ENCODE results near the gene POU2F1. TPM values are rescaled to one million over a fixed set of nuclear protein-coding genes. Genes with fewer than 3 reads are reported as not detected.

The POU2F1 gene
- total RNA-seq, result 10 to 100 TPM; 20.6 to 36.6 (median 23.3) TPM
- polyA plus RNA-seq, result 10 to 100 TPM in 1 of 2 donors, 1 to 10 TPM in 1; 9.1 to 13.4 TPM
- total RNA-seq, result 51.7 reads per million, percentile 72 among the genes with 10 or more reads in this experiment

DNA sequence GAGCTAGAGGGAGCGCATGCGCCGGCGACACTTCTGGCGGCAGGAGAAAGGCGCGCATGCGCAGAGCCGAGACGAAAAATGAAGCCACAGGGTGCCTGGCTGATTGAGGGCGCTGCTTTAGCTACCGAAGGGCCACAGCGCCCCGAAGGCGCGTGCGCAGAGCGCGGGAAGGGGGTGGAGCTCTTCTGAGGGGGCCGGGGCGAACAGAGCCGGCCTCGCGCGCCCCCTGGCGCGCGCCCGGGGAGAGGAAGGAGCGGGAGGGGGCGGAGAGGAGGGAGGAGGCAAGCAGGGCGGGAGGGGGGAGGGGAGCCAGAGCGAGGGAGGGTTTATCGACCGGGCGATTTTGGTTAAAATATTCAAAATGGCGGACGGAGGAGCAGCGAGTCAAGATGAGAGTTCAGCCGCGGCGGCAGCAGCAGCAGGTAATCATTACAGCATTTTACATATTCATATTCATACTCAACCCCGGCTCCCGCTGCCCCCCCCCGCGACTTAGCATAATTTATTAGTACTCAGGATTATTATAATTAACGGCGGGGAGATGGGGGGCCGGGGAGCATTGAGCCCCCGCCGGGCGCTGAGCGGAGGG lies at the start of gene POU2F1:
Gene POU2F1, plus strand, starts transcription at position 350 of the 589 bp plus-strand sequence. Its CDS starts 12 bp downstream, at position 362.
- peaks cover 0 to 13% (median 0%) of the 10 kb centered on the region in 11 donors for H3K9me3 Mint-ChIP-seq

DNA sequence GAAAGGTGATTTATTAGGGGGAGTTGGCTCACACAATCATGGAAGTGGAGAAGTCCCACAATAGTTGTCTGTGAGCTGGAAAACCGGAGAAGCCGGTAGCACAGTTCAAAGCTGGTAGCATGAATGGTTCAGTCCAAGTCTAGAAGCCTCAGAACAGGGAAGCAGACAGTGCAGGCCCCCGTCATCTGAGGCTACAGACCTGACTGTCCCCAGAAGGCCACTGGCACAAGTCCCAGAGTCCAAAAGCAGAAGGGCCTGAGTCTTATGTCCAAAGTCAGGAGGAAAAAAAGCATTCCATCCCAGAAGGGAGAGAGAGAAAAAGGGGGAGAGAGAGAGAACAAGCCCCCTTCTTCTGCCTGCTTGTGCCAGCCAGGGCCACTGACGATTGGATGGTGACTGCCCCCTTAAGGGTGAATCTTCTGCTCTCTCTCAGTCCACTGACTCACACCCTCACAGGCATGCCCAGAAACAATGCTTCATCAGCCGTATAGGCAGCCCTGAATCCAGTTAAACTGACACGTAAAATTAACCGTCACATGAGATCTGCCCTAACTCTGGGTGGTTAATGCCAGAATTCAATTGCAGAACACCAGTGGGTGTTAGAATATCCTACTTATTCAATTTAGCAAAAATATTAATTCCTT lies 49.3 kb upstream of the POU2F1 start:
- POLR2A ChIA-PET, result no interaction called here
- ATAC-seq, result no peak

More for the DNA sequence above, at the start of gene POU2F1:
- Histone ChIP-seq H3K4me3 (ENCODE audit: low read length) (peak within 1 kb of the TSS; percentile 90), H3K36me3 (ENCODE audit: control insufficient read depth in 2 of 3, insufficient read depth in 3 of 3, low read length in 3 of 3) (peaks cover 0 to 6% (median 0%) of the 10 kb centered on the region in 3 experiments), H3K4me1 (ENCODE audit: control insufficient read depth in 2 of 2, insufficient read depth in 2 of 2, low read length in 2 of 2) (peaks cover 11 to 20% of the 10 kb centered on the region in 2 donors), H3K27ac (ENCODE audit: low read depth, low read length) (peak within 1 kb of the TSS; percentile 83), H3K9me3 (ENCODE audit: control insufficient read depth in 2 of 3, low read length in 3 of 3) (no peaks in the 10 kb centered on the region), H3K27me3 (ENCODE audit: control insufficient read depth in 2 of 2, insufficient read depth in 2 of 2, low read length in 2 of 2) (no peaks in the 10 kb centered on the region)
- ATAC-seq (peak; percentile 91), DNase-seq (peak; percentile 97 to 99 (median 98))
- ChIA-PET CTCF (interaction anchor here (0.6 to 2.2 kb wide), 21 partner anchors 8 to 1391 kb away, joined by 3 to 8 read pairs (median 4); partner anchors contain the start of gene CREG1), POLR2A (interaction anchor here (0.6 to 5.0 kb wide), 22 partner anchors 8 to 715 kb away, joined by 3 to 30 read pairs (median 4); partner anchors contain the start of genes CD247, CREG1, GPA33 and POGK)
- H3K27me3 Mint-ChIP-seq, result peaks cover 0 to 3% (median 0%) of the 10 kb centered on the region in 5 donors
- peak within 1 kb of the TSS; percentile 87 to 98 (median 96) for H3K4me3 Mint-ChIP-seq
- H3K4me1 Mint-ChIP-seq, result peaks cover 28 to 48% (median 42%) of the 10 kb centered on the region in 7 donors
- peak within 1 kb of the TSS; percentile 92 to 99 (median 98) for H3K27ac Mint-ChIP-seq
- intact Hi-C loops (cut with micrococcal nuclease), result loop anchor here (1.0 to 10.0 kb wide), 26 partner anchors 47 to 1590 kb away; partner anchors contain the start of genes ILDR2 (in 2 of the 2), MGST3 (in 2 of the 2), POGK (in 2 of the 2) and TADA1 (in 2 of the 2)
- H3K36me3 Mint-ChIP-seq, result peaks cover 0 to 8% (median 3%) of the 10 kb centered on the region in 5 donors

DNA sequence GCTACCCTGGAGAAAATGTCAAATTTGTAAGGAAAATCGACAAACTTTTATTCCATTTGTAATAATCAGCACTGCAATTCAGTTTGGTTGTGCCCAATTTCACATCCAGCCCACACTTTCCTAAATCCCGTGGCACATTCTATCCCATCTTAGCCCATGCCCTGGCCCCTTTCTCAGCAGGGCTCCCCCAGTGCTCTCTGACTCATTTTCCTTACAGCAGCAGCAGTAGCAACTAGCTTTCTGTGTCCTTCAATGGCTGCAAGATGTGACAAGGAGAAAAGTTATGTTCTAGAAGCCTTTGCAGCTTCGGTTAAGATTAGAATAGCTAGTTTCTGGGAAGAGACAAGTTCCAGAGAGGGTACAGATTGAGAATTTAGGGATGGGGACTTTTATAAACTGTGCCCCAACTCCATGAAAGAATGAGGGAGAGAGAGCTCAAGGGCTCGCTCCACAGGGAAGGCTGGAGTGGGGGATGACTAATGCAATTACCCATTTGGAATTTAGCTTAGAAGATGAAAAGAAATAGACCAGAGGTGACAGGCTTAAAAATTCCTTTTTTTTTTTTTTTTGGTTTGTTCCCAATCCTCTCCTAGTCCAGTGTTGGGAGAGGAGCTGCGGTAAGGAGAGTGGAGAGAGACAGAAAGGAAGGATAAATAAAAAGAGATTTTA lies 47.0 kb upstream of the POU2F1 start:
- intact Hi-C loops (cut with micrococcal nuclease), result no loop called here
- Histone ChIP-seq H3K27ac (ENCODE audit: low read depth, low read length) (no peak overlapping the region), H3K4me1 (ENCODE audit: control insufficient read depth in 2 of 2, insufficient read depth in 2 of 2, low read length in 2 of 2) (no peaks in the 10 kb centered on the region), H3K9me3 (ENCODE audit: control insufficient read depth in 2 of 3, low read length in 3 of 3) (no peaks in the 10 kb centered on the region), H3K27me3 (ENCODE audit: control insufficient read depth in 2 of 2, insufficient read depth in 2 of 2, low read length in 2 of 2) (no peaks in the 10 kb centered on the region), H3K36me3 (ENCODE audit: control insufficient read depth in 2 of 3, insufficient read depth in 3 of 3, low read length in 3 of 3) (no peaks in the 10 kb centered on the region), H3K4me3 (ENCODE audit: low read length) (no peak overlapping the region)
- Mint-ChIP-seq H3K4me1 (no peaks in the 10 kb centered on the region), H3K27me3 (peaks cover 4 to 26% (median 12%) of the 10 kb centered on the region in 5 donors), H3K9me3 (no peaks in the 10 kb centered on the region), H3K27ac (no peak overlapping the region), H3K4me3 (no peak overlapping the region), H3K36me3 (peaks cover 0 to 8% (median 0%) of the 10 kb centered on the region in 5 donors)
- POLR2A ChIA-PET, result no interaction called here
- DNase-seq (no peak), ATAC-seq (no peak)
- CTCF ChIA-PET, result interaction anchor here (0.9 to 1.1 kb wide), 3 partner anchors 30 to 260 kb away, joined by 3 to 5 read pairs (median 5); no protein-coding TSS in a partner anchor

More for the DNA sequence above, 49.3 kb upstream of the POU2F1 start:
- Histone ChIP-seq H3K27ac (ENCODE audit: low read depth, low read length) (no peak overlapping the region), H3K4me3 (ENCODE audit: low read length) (no peak overlapping the region), H3K36me3 (ENCODE audit: control insufficient read depth in 2 of 3, insufficient read depth in 3 of 3, low read length in 3 of 3) (no peaks in the 10 kb centered on the region), H3K4me1 (ENCODE audit: control insufficient read depth in 2 of 2, insufficient read depth in 2 of 2, low read length in 2 of 2) (no peaks in the 10 kb centered on the region), H3K9me3 (ENCODE audit: control insufficient read depth in 2 of 3, low read length in 3 of 3) (peaks cover 0 to 5% (median 0%) of the 10 kb centered on the region in 3 experiments), H3K27me3 (ENCODE audit: control insufficient read depth in 2 of 2, insufficient read depth in 2 of 2, low read length in 2 of 2) (no peaks in the 10 kb centered on the region)
- Mint-ChIP-seq H3K4me3 (no peak overlapping the region), H3K27me3 (peaks cover 12 to 45% (median 19%) of the 10 kb centered on the region in 5 donors), H3K36me3 (peaks cover 0 to 11% (median 0%) of the 10 kb centered on the region in 5 donors), H3K27ac (no peak overlapping the region), H3K4me1 (no peaks in the 10 kb centered on the region), H3K9me3 (peaks cover 0 to 9% (median 0%) of the 10 kb centered on the region in 11 donors)
- CTCF ChIA-PET, result no interaction called here
- DNase-seq, result no peak
- intact Hi-C loops (cut with micrococcal nuclease), result no loop called here

DNA sequence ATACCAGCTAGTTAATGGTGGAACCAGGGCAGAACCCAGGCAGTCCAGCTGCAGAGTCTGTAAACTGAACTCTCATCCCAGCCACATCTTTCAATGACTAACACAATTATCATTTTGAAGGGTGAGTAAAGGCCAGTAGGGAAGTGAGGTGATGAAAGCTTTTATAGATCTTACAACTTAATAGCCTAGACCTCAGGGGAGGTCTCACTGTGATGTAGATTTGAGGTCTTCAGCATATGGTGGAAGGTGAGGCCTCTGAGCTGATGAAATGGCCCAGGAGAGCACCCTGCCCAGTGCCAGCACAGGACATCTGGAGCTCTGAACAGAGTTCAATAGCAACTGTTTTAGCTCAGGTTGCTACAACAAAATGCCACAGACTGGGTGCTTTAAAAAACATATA lies 44.8 kb upstream of the POU2F1 start:
- H3K36me3 ChIP-seq (ENCODE audit: control insufficient read depth in 2 of 3, insufficient read depth in 3 of 3, low read length in 3 of 3), result no peaks in the 10 kb centered on the region
- Mint-ChIP-seq H3K36me3 (peaks cover 0 to 3% (median 0%) of the 10 kb centered on the region in 5 donors), H3K27me3 (peaks cover 0 to 16% (median 6%) of the 10 kb centered on the region in 5 donors), H3K9me3 (no peaks in the 10 kb centered on the region), H3K4me1 (peaks cover 0 to 1% (median 0%) of the 10 kb centered on the region in 7 donors), H3K4me3 (no peak overlapping the region), H3K27ac (no peak overlapping the region)
- intact Hi-C loops (cut with micrococcal nuclease), result no loop called here
- H3K27me3 ChIP-seq (ENCODE audit: control insufficient read depth in 2 of 2, insufficient read depth in 2 of 2, low read length in 2 of 2), result no peaks in the 10 kb centered on the region
- ChIA-PET POLR2A (interaction anchor here (0.7 kb wide), 1 partner anchor 9 kb away, joined by 3 read pairs; no protein-coding TSS in a partner anchor), CTCF (no interaction called here)
- H3K27ac ChIP-seq (ENCODE audit: low read depth, low read length), result no peak overlapping the region
- H3K4me3 ChIP-seq (ENCODE audit: low read length), result no peak overlapping the region
- no peaks in the 10 kb centered on the region for H3K9me3 ChIP-seq (ENCODE audit: control insufficient read depth in 2 of 3, low read length in 3 of 3)
- DNase-seq (no peak), ATAC-seq (no peak)
- H3K4me1 ChIP-seq (ENCODE audit: control insufficient read depth in 2 of 2, insufficient read depth in 2 of 2, low read length in 2 of 2), result no peaks in the 10 kb centered on the region

DNA sequence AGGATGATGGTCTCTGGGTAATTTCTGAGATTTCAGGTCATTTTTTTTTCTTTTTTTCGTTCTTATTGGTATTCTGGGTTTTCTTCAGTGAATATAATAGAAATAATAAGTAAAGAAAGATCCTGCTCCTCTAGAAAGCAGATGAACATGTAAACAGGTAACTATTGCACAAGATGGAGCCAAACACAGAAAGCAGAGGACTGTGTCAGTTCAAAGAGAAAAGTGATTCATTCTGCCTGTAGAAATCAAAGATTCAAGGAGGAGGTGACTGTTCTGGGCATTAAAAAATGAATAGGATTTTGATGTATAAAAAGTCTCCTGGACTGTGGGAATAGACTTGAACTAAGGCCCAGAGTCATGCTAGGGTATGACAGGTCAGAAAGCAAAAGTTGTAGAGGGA lies 41.9 kb upstream of the POU2F1 start:
- Mint-ChIP-seq H3K27me3 (peaks cover 0 to 11% (median under 1%) of the 10 kb centered on the region in 5 donors), H3K4me3 (no peak overlapping the region), H3K4me1 (peaks cover 0 to 1% (median 0%) of the 10 kb centered on the region in 7 donors), H3K9me3 (no peaks in the 10 kb centered on the region), H3K27ac (no peak overlapping the region), H3K36me3 (peaks cover 0 to 3% (median 0%) of the 10 kb centered on the region in 5 donors)
- H3K4me1 ChIP-seq (ENCODE audit: control insufficient read depth in 2 of 2, insufficient read depth in 2 of 2, low read length in 2 of 2), result no peaks in the 10 kb centered on the region
- DNase-seq (no peak), ATAC-seq (no peak)
- CTCF ChIA-PET, result no interaction called here
- no peak overlapping the region for H3K27ac ChIP-seq (ENCODE audit: low read depth, low read length)
- intact Hi-C loops (cut with micrococcal nuclease), result no loop called here
- H3K36me3 ChIP-seq (ENCODE audit: control insufficient read depth in 2 of 3, insufficient read depth in 3 of 3, low read length in 3 of 3), result no peaks in the 10 kb centered on the region
- no peaks in the 10 kb centered on the region for H3K27me3 ChIP-seq (ENCODE audit: control insufficient read depth in 2 of 2, insufficient read depth in 2 of 2, low read length in 2 of 2)
- no peak overlapping the region for H3K4me3 ChIP-seq (ENCODE audit: low read length)
- no peaks in the 10 kb centered on the region for H3K9me3 ChIP-seq (ENCODE audit: control insufficient read depth in 2 of 3, low read length in 3 of 3)
- POLR2A ChIA-PET, result no interaction called here

DNA sequence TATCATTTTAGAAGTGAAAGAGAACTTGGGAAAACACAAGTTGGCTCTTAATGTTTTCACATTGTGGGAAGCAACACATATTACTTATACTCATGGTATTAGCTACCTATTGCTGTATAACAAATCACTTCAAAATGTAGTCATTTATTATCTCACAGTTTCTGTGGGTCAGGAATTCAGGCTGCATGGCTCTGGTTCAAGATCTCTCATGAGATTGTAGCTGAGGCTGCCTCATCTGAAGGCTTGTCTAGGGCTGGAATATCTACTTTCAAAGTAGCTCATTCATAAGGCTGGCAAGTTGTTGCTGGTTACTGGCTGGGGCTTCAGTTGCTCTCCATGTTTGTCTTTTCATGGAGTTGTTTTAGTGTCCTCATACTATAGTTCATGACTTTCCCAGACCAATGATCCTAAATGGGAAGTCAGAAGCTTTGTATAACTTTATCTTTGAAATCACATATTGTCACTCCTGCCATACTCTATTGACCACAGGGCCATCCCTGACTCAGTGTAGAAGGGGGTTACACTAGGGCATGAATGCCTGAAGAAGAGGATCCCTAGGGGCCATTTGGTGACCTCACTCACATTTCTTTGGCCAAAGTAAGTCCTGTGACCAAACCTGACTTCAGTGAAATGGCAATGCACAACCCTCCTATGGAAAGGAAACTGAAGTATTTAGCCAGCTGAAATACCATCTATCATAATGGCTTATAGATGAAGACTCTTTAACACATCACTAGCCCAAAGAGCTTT lies 37.9 kb upstream of the POU2F1 start:
- H3K27me3 Mint-ChIP-seq, result peaks cover 0 to 11% (median 0%) of the 10 kb centered on the region in 5 donors
- no peak overlapping the region for H3K27ac Mint-ChIP-seq
- Histone ChIP-seq H3K36me3 (ENCODE audit: control insufficient read depth in 2 of 3, insufficient read depth in 3 of 3, low read length in 3 of 3) (no peaks in the 10 kb centered on the region), H3K4me1 (ENCODE audit: control insufficient read depth in 2 of 2, insufficient read depth in 2 of 2, low read length in 2 of 2) (no peaks in the 10 kb centered on the region), H3K27me3 (ENCODE audit: control insufficient read depth in 2 of 2, insufficient read depth in 2 of 2, low read length in 2 of 2) (no peaks in the 10 kb centered on the region), H3K4me3 (ENCODE audit: low read length) (no peak overlapping the region), H3K27ac (ENCODE audit: low read depth, low read length) (no peak overlapping the region), H3K9me3 (ENCODE audit: control insufficient read depth in 2 of 3, low read length in 3 of 3) (no peaks in the 10 kb centered on the region)
- intact Hi-C loops (cut with micrococcal nuclease), result no loop called here
- H3K9me3 Mint-ChIP-seq, result no peaks in the 10 kb centered on the region
- DNase-seq (no peak), ATAC-seq (no peak)
- H3K4me3 Mint-ChIP-seq, result no peak overlapping the region
- H3K4me1 Mint-ChIP-seq, result peaks cover 0 to 4% (median 0%) of the 10 kb centered on the region in 7 donors
- ChIA-PET CTCF (no interaction called here), POLR2A (no interaction called here)
- no peaks in the 10 kb centered on the region for H3K36me3 Mint-ChIP-seq

Measured in naive thymus-derived CD4-positive, alpha-beta T cell (primary cell).